Dendritic cell treated with granulocyte-macrophage colony-stimulating factor and Interleukin-4, amounts not matched to agents 40 ng/mL and 50 ng/mL, for 4 days (primary cell): ENCODE data around the gene THSD7B.

Experiments used
- H3K27ac Mint-ChIP-seq: one replicate; pipeline ENCODE4 v1.8.0; 2022; ENCODE audit warnings: mild to moderate bottlenecking, mixed read lengths
- H3K27me3 Mint-ChIP-seq: one replicate; pipeline ENCODE4 v1.8.0; 2022; ENCODE audit warnings: mild to moderate bottlenecking, mixed read lengths
- H3K36me3 Mint-ChIP-seq: one replicate; pipeline ENCODE4 v1.8.0; 2022; ENCODE audit warnings: low read depth, mixed read lengths
- H3K4me1 Mint-ChIP-seq: one replicate; pipeline ENCODE4 v1.8.0; 2022; ENCODE audit warnings: low read depth, mixed read lengths
- H3K4me3 Mint-ChIP-seq: one replicate; pipeline ENCODE4 v1.8.0; 2022; ENCODE audit warnings: mild to moderate bottlenecking, moderate library complexity, mixed read lengths
- H3K9me3 Mint-ChIP-seq: one replicate; pipeline ENCODE4 v1.8.0; 2022; ENCODE audit warnings: mixed read lengths
- intact Hi-C: fragments of 100-400 bp; cut with micrococcal nuclease; formaldehyde crosslinking; loops from one replicate; pipeline ENCODE4 v1.15.0; 2022

The THSD7B gene

GRCh38 chr2:137002896-137003295 lies 237.6 kb downstream of the THSD7B start:
- no peak overlapping the region for H3K27ac Mint-ChIP-seq
- no peaks in the 10 kb centered on the region for H3K36me3 Mint-ChIP-seq
- H3K4me1 Mint-ChIP-seq, result no peaks in the 10 kb centered on the region
- no peak overlapping the region for H3K4me3 Mint-ChIP-seq
- H3K9me3 Mint-ChIP-seq, result no peaks in the 10 kb centered on the region
- intact Hi-C loops, result no loop called here
- H3K27me3 Mint-ChIP-seq, result no peaks in the 10 kb centered on the region

DNA sequence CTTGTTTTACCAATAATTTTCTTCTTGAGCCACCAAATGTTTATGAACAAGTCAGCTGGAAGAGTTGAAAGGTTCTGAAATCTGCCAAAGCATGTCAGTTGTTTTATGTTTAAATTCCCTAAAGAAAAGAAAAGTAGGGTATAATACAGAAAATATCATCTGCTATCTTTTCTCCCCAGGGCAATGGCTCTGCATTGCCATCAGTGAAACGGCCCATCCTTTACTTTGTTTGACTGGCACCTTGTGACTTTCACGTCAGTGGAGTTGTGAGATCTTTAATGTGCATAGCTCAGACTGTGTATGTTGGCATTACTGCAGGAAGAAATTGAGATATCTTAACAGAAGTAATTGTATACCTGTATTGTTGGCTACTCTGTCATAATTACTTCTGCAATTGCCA lies 239.9 kb downstream of the THSD7B start:
- Mint-ChIP-seq H3K9me3 (no peaks in the 10 kb centered on the region), H3K27me3 (no peaks in the 10 kb centered on the region), H3K4me1 (no peaks in the 10 kb centered on the region), H3K36me3 (no peaks in the 10 kb centered on the region), H3K4me3 (no peak overlapping the region), H3K27ac (no peak overlapping the region)
- intact Hi-C loops, result no loop called here

GRCh38 chr2:137007938-137008337 lies 242.6 kb downstream of the THSD7B start:
- H3K27ac Mint-ChIP-seq, result no peak overlapping the region
- no peaks in the 10 kb centered on the region for H3K9me3 Mint-ChIP-seq
- no peaks in the 10 kb centered on the region for H3K4me1 Mint-ChIP-seq
- H3K4me3 Mint-ChIP-seq, result no peak overlapping the region
- intact Hi-C loops, result no loop called here
- no peaks in the 10 kb centered on the region for H3K36me3 Mint-ChIP-seq
- H3K27me3 Mint-ChIP-seq, result no peaks in the 10 kb centered on the region

- Mint-ChIP-seq H3K4me3 (no peak overlapping the region), H3K9me3 (no peaks in the 10 kb centered on the region), H3K27me3 (no peaks in the 10 kb centered on the region), H3K27ac (no peak overlapping the region), H3K4me1 (no peaks in the 10 kb centered on the region), H3K36me3 (no peaks in the 10 kb centered on the region)
- intact Hi-C loops, result no loop called here
These were observed 244.6 kb downstream of the THSD7B start for GRCh38 chr2:137009953-137010352.

DNA sequence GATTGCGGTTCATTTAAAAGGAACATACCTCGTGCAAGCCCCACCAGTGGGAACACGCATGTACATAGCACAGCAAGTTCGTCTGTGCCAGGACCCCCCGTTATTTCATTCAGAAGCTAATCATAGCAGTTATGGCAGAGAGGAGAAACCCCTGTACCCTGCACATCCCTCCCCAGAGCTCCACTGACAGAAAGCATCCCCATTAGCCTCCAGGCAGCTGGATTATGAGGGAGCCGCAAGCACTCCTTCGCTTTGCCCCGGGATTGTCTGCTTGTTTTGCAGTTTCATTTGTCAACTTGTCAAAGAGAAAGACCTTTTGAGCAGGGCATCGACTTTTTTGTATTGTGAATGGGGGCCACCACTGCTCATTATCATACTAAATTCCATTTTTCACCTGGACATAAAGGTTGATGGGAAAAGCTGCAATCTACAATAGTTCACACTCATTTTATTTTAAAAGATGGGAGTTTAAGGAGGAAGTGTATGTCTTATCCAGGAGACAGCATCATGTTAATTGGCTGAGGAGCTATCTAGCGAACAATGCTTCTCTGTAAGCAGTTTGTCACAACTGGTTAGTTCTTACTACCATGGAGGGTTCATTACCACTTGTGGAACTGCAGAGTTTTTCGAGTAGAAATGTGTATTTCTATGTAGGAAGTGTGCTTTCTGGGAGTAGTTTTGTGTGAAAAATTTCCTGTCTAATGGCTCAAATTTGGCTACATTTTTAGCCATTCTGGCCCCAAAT lies 255.3 kb downstream of the THSD7B start:
- Mint-ChIP-seq H3K9me3 (no peaks in the 10 kb centered on the region), H3K36me3 (no peaks in the 10 kb centered on the region), H3K4me1 (no peaks in the 10 kb centered on the region), H3K27me3 (no peaks in the 10 kb centered on the region), H3K4me3 (no peak overlapping the region), H3K27ac (no peak overlapping the region)
- intact Hi-C loops, result no loop called here

DNA sequence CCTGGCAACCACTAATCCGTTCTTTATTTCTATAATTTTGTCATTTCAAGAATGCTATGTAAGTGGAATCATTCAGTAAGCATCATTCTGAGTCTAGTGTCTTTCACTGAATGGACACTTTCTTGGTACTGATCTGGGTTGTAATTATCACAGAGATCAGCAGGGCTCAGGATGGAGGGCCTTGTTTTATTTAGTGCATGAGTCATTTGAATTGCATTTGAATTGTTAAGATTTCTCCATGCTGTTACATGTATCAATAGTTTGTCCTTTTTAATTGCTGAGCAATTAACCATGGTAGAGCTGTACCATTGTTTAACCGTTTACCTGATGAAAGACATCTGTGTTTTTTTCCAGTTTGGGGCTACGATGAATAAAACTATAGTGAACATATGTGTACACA lies 256.4 kb downstream of the THSD7B start:
- no peak overlapping the region for H3K4me3 Mint-ChIP-seq
- H3K36me3 Mint-ChIP-seq, result no peaks in the 10 kb centered on the region
- H3K9me3 Mint-ChIP-seq, result no peaks in the 10 kb centered on the region
- H3K27me3 Mint-ChIP-seq, result no peaks in the 10 kb centered on the region
- H3K27ac Mint-ChIP-seq, result no peak overlapping the region
- no peaks in the 10 kb centered on the region for H3K4me1 Mint-ChIP-seq
- intact Hi-C loops, result no loop called here

- Mint-ChIP-seq H3K4me1 (no peaks in the 10 kb centered on the region), H3K36me3 (no peaks in the 10 kb centered on the region), H3K9me3 (no peaks in the 10 kb centered on the region), H3K4me3 (no peak overlapping the region), H3K27me3 (no peaks in the 10 kb centered on the region), H3K27ac (no peak overlapping the region)
- intact Hi-C loops, result no loop called here
These were observed 257.9 kb downstream of the THSD7B start for GRCh38 chr2:137023205-137023604.

DNA sequence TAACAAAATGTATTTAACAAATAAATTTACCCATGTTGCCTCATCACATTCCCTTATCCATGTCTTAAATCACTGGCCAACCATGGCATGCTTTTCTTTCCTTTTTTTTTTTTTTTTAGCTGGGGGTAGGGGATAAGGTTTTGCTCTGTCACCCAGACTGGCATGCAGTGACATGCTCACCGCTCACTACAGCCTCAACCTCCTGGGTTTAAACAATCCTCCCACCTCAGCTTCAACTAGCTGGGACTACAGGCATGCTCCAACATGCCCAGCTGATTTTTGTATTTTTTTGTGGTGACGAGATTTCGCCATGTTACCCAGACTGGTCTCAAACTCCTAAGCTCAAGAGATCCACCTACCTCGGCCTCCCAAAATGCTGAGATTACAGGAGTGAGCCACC lies 266.4 kb downstream of the THSD7B start:
- Mint-ChIP-seq H3K9me3 (no peaks in the 10 kb centered on the region), H3K27me3 (no peaks in the 10 kb centered on the region), H3K4me3 (no peak overlapping the region), H3K27ac (no peak overlapping the region), H3K4me1 (no peaks in the 10 kb centered on the region), H3K36me3 (no peaks in the 10 kb centered on the region)
- intact Hi-C loops, result no loop called here

GRCh38 chr2:137036619-137037018 lies 271.3 kb downstream of the THSD7B start:
- no peaks in the 10 kb centered on the region for H3K9me3 Mint-ChIP-seq
- intact Hi-C loops, result no loop called here
- H3K4me3 Mint-ChIP-seq, result no peak overlapping the region
- no peaks in the 10 kb centered on the region for H3K27me3 Mint-ChIP-seq
- no peaks in the 10 kb centered on the region for H3K36me3 Mint-ChIP-seq
- no peak overlapping the region for H3K27ac Mint-ChIP-seq
- no peaks in the 10 kb centered on the region for H3K4me1 Mint-ChIP-seq

GRCh38 chr2:137039482-137040152 lies 274.3 kb downstream of the THSD7B start:
- intact Hi-C loops, result no loop called here
- H3K9me3 Mint-ChIP-seq, result no peaks in the 10 kb centered on the region
- H3K4me3 Mint-ChIP-seq, result no peak overlapping the region
- no peaks in the 10 kb centered on the region for H3K4me1 Mint-ChIP-seq
- no peaks in the 10 kb centered on the region for H3K27me3 Mint-ChIP-seq
- H3K27ac Mint-ChIP-seq, result no peak overlapping the region
- no peaks in the 10 kb centered on the region for H3K36me3 Mint-ChIP-seq

GRCh38 chr2:137047369-137047768 lies 282.0 kb downstream of the THSD7B start:
- intact Hi-C loops, result no loop called here
- Mint-ChIP-seq H3K4me1 (no peaks in the 10 kb centered on the region), H3K36me3 (no peaks in the 10 kb centered on the region)

GRCh38 chr2:137048455-137048854 lies 283.1 kb downstream of the THSD7B start:
- H3K36me3 Mint-ChIP-seq, result no peaks in the 10 kb centered on the region
- intact Hi-C loops, result no loop called here
- no peak overlapping the region for H3K4me3 Mint-ChIP-seq
- H3K27me3 Mint-ChIP-seq, result no peaks in the 10 kb centered on the region
- H3K4me1 Mint-ChIP-seq, result no peaks in the 10 kb centered on the region
- no peaks in the 10 kb centered on the region for H3K9me3 Mint-ChIP-seq
- no peak overlapping the region for H3K27ac Mint-ChIP-seq

More at GRCh38 chr2:137047369-137047768, 282.0 kb downstream of the THSD7B start:
- H3K27me3 Mint-ChIP-seq, result no peaks in the 10 kb centered on the region
- no peak overlapping the region for H3K4me3 Mint-ChIP-seq
- no peaks in the 10 kb centered on the region for H3K9me3 Mint-ChIP-seq
- no peak overlapping the region for H3K27ac Mint-ChIP-seq

DNA sequence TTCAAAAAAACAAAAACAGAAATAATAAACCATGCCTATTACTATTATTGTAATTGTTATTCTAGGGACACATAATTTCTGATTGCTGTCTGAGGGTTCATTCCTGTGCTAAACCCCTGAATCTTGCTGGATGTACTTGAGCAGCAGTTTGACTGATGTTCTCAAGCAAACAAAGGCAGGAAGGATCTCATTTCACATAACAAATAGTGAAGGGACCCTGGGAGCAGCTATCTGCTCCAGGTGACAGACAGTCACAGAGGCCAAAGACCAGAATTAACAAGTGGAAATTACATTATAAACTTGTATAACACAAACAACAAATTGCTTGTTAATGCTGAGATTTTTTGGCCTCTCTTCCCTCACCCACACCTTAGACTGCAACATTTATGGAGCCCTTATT lies 284.2 kb downstream of the THSD7B start:
- Mint-ChIP-seq H3K27ac (no peak overlapping the region), H3K9me3 (no peaks in the 10 kb centered on the region)

GRCh38 chr2:137050949-137051348 lies 285.6 kb downstream of the THSD7B start:
- intact Hi-C loops, result no loop called here

More for the DNA sequence above, 284.2 kb downstream of the THSD7B start:
- intact Hi-C loops, result no loop called here
- Mint-ChIP-seq H3K27me3 (no peaks in the 10 kb centered on the region), H3K4me3 (no peak overlapping the region), H3K36me3 (no peaks in the 10 kb centered on the region), H3K4me1 (no peaks in the 10 kb centered on the region)

More at GRCh38 chr2:137050949-137051348, 285.6 kb downstream of the THSD7B start:
- no peaks in the 10 kb centered on the region for H3K4me1 Mint-ChIP-seq
- H3K27ac Mint-ChIP-seq, result no peak overlapping the region
- H3K4me3 Mint-ChIP-seq, result no peak overlapping the region
- no peaks in the 10 kb centered on the region for H3K27me3 Mint-ChIP-seq
- no peaks in the 10 kb centered on the region for H3K9me3 Mint-ChIP-seq
- H3K36me3 Mint-ChIP-seq, result no peaks in the 10 kb centered on the region
